ENCODE results near the gene CHRM4.

DNA sequence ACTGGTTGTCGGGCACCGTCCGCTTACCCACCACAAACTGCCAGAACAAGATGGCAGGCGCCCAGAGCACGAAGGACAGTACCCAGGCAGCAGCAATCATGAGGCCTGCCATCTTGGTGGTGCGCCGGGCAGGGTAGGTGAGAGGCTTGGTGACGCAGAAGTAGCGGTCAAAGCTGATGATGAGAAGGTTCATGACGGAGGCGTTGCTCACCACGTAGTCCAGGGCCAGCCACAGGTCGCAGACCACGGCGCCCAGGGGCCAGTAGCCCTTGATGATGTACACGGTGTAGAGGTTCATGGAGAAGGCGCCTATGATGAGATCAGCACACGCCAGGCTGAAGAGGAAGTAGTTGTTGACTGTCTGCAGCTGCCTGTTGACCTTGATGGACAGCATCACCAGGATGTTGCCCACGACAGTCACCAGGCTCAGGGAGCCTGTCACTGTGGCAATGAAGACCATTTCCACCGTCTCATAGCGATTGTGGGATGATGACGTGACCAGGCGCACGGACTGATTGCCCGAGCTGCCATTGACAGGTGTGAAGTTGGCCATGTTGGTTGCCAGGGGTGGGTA, 5.5 kb downstream of the CHRM4 start:
- TF ChIP-seq, protein P1, sequence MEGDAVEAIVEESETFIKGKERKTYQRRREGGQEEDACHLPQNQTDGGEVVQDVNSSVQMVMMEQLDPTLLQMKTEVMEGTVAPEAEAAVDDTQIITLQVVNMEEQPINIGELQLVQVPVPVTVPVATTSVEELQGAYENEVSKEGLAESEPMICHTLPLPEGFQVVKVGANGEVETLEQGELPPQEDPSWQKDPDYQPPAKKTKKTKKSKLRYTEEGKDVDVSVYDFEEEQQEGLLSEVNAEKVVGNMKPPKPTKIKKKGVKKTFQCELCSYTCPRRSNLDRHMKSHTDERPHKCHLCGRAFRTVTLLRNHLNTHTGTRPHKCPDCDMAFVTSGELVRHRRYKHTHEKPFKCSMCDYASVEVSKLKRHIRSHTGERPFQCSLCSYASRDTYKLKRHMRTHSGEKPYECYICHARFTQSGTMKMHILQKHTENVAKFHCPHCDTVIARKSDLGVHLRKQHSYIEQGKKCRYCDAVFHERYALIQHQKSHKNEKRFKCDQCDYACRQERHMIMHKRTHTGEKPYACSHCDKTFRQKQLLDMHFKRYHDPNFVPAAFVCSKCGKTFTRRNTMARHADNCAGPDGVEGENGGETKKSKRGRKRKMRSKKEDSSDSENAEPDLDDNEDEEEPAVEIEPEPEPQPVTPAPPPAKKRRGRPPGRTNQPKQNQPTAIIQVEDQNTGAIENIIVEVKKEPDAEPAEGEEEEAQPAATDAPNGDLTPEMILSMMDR (conservative IDR thresholded peaks at IDR 0.05; ENCODE audit: low read length): no peak
- TF ChIP-seq EZH2phosphoT487 (IDR thresholded peaks at IDR 0.05; ENCODE audit: borderline replicate concordance): no peak
